Measurements from ENCODE around the gene P4HB.

The P4HB gene

DNA sequence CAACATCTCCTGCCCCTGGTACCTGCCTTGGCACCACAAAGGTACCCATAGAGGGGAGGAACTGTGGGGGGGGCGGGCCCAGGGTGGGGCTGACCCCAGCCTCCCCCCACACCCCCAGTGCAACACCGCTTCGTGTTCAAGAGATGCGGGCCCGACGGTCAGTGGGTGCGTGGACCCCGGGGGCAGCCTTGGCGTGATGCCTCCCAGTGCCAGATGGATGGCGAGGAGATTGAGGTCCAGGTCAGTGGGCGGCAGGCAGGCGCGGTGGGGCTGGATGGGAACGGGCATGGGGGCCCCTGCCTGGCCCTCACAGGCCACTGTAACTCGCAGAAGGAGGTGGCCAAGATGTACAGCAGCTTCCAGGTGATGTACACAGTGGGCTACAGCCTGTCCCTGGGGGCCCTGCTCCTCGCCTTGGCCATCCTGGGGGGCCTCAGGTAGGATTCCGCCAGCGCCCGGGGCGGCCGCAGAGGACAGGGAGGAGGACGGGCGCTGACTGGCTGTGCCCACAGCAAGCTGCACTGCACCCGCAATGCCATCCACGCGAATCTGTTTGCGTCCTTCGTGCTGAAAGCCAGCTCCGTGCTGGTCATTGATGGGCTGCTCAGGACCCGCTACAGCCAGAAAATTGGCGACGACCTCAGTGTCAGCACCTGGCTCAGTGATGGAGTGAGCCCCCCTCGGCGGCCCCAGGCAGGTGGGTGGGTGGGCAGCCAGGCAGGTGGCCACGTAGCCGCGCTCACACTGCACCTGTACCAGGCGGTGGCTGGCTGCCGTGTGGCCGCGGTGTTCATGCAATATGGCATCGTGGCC lies 49.2 kb downstream of the P4HB start:
- DNase-seq (ENCODE audit: low spot score), result no peak

DNA sequence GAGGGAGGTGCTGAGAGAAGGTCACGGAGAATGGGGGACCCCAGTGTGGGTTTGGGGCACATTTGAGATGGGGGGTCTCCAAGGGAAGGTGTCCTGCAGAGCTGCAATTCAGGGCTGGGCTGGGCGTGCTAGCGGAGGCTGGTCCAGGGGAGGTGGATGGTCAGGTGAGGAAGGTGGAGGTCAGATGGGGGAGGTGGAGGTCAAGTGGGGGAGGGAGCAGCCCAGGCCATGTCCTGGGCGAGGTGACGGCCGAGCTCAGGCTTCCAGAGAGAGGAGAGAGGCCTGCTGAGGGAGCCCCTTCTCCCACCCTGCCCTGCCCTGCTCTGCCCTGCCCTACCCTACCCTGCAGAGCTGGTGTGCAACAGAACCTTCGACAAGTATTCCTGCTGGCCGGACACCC lies 49.9 kb downstream of the P4HB start:
- DNase-seq (ENCODE audit: low spot score), result no peak

DNA sequence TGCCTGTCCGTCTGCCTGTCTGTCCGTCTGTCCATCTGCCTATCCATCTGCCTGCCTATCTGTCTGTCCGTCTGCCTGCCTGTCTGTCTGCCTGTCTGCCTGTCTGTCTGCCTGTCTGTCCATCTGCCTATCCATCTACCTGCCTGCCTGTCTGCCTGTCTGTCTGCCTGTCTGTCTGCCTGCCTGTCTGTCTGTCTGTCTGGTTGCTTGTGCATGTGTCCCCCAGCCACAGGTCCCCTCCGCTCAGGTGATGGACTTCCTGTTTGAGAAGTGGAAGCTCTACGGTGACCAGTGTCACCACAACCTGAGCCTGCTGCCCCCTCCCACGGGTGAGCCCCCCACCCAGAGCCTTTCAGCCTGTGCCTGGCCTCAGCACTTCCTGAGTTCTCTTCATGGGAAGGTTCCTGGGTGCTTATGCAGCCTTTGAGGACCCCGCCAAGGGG lies 50.8 kb downstream of the P4HB start:
- DNase-seq (ENCODE audit: low spot score), result no peak

DNA sequence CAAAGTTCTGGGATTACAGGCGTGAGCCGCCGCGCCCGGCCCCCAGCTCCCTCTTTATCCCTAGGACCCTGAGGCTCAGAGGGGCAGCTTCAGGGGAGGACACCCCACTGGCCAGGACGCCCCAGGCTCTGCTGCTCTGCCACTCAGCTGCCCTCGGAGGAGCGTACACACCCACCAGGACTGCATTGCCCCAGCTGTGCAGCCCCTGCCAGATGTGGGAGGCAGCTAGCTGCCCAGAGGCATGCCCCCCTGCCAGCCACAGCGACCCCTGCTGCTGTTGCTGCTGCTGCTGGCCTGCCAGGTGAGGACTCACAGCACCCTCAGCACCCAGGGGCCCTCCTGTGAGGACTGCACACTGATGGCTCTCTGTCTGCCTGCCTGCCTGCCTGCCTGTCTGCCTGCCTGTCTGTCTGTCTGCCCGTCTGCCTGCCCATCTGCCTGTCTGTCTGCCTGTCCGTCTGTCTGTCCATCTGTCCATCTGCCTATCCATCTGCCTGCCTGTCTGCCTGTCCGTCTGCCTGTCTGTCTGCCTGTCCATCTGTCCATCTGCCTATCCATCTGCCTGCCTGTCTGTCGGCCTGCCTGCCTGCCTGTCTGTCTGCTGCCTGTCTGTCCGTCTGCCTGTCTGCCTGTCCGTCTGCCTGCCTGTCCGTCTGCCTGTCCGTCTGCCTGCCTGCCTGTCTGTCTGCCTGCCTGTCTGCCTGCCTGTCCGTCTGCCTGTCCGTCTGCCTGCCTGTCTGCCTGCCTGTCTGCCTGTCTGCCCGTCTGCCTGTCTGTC lies 51.4 kb downstream of the P4HB start:
- DNase-seq (ENCODE audit: low spot score), result no peak

DNA sequence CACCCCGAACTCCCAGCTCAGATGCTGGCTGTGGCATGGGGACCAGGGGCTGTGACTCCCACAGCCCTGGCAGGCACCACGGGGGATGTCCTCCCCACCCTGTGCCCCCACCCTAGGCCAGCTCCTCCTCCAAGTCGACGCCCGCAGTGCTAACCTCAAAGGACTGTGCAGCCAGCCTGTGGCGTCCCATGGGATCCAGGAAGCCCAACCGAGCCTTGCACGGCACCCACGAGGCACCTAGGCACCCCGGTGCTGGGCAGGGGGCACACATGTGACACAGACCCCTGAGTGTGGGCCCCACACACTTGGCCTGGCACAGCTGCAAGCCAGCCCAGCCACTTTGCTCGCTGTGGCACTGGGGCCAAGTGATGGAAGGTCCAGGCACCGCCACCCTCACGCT lies 52.5 kb downstream of the P4HB start:
- DNase-seq (ENCODE audit: low spot score), result no peak

DNA sequence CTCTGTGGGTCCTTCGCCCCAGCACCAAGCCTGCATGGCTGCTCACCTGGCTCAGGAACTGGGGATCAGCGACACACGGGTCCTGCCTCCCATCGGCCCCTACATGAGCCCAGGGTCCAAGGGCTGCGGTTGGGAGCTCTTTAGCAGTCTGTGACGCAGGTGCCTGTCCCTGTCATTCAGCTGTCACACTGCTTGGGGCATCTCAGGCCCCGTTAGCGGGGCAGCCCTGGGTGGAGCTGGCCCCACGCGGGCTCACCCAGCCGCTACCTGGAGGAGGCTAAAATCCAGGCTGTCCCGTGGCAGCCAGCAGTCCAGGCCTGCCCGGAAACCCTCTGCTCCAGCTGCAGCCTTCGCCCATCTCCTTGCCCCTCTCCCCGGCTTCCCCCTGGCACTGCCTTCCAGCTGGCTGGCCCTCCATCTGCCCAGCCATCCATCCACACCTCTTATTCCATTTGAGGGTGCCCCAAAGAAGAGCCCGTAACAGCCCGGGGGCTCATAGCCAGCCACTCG lies 53.1 kb downstream of the P4HB start:
- DNase-seq (ENCODE audit: low spot score), result no peak

DNA sequence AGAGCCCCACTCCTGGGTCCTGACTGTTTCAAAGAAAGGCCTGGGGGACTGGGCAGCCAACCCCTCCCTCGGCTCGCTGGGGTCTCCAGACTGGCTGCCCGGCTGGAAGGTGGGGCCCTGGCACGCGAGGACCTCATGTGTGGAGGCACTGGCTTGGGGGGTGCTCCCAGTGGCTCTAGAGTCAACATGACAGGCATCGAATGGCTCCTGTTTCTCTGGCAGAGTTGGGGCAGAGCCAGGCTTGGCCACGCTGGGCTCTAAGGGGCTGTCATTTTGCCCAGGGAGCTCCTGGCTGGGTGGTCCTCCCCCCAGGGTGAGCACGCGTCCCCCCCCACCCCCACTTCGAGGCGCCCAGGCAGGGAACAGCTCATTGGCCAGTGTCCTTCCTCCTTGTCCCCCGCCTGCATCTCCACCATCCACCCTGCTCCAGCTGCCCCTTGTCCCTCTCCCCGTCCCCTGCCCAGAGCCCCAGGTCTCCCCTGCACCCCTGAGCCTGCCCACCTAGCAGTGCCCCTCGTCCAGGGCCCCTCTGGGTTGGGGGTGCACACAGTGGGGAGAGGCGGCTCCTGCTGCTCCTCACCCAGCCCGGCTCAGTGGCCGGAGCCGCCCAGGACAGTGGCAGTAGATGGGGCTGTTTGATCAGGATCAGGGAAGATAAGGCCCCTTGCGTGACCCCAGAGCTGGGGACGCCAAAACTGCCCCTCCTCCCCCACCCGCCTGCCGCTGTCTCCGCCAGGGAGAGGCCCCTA lies 53.7 kb downstream of the P4HB start:
- no peak for DNase-seq (ENCODE audit: low spot score)

DNA sequence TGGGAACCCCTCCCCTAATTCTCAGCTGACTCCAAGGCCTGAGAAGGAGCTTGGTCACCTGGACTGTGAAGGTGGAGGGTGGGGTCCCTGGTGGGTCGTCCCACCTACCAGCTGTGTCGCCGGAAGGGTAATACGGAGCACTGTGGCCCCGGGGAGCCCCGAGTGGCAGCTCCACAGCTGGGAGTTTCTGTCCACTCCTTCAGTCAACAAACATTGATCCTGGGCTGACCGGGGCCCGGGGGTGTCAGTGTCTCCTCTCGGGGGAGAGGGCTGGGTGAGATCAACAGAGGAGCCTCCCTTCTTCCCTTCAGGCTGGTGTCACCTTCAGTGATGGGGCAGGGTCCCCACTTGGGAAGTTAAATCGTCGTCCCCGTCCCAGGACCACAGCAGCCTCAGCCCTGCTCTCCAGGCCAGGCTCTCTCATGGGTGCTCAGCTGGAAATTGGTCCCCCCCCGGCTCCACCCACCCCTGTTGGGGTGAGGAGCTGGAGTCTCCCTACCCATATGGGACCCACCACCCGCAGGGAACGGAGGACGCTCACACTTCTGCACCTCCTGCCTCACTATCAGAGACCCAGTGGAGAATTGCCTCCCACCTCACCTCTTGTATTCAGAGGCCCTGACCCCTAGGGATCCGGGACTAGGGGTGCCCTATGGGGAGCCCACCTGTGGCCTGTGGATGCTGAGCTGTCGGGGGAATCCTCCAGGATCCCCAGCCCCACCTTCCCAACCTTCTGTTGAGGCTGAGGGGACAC lies 54.5 kb downstream of the P4HB start:
- DNase-seq (ENCODE audit: low spot score), result no peak

DNA sequence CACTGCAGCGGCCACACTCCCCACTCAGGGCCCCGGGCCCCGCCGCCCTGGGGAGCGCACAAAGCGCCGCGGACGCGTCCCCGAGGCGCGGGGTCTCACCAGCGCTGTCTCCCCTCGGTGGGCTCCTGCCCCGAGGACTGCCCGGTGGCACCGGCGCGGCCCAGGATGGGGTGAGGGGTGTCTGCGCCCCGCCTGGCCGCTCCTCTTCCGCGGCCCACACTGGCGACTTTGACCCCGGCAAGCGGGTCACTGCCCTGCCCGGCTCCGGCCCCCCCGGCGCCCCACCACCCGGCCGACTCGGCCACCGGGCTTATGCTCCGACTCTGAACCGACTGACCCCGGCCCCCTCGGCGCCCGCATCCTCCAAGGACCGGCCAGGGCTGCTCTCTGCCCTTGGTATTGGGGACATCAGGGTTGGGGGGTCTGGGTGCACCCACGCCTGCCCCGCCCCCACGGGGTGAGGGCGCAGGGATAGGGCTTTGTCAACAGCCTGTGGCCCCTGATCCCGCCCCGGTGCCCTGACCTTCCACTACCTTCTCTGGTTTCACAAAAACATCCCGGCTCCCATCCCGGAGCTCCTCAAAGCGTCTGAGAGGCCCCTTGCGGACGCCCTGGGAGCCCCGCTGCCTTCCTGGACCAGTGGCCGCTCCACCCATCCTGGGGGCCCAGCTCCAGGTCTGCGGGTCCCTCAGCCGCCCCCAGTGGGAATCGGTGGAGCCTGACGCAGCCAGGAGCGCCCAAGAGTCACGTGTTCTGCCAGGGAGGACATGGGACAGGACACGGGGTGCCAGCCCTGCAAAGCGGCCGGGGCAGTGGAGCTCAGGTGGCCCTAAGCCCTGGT lies 55.6 kb downstream of the P4HB start:
- DNase-seq (ENCODE audit: low spot score), result no peak

DNA sequence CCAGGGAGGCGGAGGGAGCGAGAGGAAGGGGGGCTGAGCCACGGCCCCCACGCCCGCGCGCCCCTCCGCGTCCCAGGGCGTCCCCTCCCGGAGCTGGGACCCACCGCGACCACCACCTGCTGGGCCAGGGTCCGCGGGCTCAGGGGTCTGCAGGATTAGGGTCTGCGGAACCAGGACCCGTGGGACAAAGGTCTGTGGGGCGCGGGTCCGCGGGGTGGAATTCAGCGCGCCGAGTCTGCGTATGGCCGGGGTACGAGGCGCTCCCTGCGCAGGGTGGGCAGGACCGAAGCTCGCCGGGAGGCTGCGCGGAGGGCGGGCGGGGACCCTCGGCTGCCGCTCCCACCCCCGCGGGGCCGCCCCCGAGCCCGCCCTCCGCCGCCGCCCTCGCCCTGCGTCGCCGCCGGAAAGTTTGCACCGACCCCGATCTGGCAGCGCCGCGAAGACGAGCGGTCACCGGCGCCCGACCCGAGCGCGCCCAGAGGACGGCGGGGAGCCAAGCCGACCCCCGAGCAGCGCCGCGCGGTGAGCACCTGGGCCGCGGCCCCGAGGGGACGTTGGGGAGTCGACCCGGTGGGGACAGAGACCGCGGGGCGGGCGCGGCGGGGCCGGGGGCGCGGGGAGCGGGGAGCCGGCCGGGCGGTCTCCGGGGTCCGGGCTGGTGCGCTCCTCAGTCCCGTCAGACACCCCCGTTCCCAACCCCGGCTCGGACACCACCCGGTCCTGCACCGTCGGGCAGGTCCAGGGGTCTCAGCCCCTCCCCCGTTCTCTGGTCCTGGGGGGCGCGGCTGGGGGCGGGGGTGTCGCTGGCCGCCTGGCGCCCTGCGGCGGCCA lies 56.4 kb downstream of the P4HB start, which contains the start of gene GCGR:
GCGR (plus strand) TSS at position 423 of the 831 bp plus-strand sequence. CDS start 4,869 bp downstream, outside the sequence.
- no peak for DNase-seq (ENCODE audit: low spot score)

DNA sequence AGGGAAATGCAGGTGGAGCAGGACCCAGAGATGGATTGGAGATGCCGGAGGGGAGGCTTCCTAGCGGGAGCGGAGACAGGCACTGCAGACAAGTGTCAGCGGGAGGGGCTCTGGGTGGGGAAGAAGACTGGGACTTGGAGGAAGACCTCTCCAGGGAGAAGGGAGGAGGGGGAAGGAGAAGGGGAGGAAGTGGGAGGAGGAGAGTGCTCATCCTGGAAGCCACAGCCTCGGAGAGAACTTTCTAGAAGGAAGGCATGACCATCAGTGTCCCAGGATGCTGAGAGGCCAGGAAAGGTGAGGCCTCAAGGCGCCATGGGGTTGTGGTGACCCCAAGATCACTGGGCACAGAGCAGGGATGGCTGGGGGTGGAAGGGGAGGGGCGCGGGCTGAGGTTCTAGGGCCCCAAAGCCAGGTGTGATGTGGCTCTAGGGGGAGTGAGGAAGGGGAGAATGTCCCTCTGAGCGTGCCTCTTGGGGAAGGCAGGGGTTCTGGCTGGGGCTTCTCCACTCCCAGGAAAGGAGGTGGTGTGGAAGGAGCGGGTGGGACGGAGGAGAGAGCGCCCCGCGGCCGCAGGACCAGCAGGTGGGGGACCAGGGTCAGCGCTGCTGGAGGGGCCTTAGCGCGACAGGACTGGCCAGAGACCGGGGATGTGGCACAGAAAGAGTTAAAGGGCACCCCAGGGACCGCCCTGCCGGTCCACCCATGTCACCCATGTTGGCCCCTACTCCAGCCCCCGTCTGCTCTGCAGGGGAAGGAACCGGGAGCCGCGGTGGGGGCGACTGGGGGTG lies 57.3 kb downstream of the P4HB start:
- no peak for DNase-seq (ENCODE audit: low spot score)

DNA sequence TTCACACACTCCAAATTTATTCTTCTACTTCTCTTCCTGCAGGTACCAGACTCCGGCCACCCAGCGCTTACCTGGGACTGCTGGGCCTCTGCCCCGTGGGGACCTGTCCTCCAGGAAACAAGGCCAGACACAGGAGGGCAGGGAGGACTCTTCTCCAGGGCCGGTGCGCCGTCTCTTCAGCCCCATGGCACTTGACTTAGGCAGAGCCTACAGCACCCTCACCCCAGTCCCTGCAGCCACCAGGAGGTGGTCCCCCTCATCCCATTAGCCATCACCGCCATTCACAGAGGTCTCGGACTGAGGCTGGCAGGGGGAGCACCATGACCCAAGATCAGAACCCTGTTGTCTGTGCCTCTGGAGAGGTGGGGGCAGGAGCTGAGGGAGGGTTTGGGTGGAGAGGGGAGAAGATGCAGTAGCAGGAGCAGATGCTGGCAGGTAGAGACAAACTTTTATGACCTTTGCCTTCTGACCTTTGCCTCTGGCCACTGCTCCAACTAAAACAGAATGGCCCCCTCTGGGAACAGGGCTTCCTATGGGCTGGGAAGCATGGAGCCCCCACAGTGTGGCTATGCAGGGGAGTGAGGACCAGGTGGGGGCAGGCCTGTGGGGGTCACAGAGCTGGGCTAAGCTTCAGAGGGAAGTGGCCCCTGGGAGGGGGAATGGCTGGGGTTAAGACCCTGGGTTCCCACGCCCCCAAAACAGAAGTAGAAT lies 58.1 kb downstream of the P4HB start:
- DNase-seq (ENCODE audit: low spot score), result no peak

DNA sequence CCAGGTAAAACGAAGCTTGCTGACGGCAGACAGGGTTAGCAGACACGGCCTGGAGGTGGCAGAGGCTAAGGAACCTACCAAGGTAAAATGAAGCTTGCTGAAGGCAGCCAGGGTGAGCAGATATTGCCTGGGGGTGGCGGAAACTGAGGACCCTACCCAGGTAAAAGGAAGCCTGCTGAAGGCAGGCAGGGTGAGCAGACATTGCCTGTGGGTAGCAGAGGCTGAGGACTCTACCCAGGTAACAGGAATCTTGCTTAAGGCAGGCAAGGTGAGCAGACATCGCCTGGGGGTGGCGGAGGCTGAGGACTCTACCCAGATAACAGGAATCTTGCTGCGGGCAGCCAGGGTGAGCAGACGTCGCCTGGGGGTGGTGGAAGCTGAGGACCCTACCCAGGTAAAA lies 59.0 kb downstream of the P4HB start:
- DNase-seq (ENCODE audit: low spot score), result no peak

DNA sequence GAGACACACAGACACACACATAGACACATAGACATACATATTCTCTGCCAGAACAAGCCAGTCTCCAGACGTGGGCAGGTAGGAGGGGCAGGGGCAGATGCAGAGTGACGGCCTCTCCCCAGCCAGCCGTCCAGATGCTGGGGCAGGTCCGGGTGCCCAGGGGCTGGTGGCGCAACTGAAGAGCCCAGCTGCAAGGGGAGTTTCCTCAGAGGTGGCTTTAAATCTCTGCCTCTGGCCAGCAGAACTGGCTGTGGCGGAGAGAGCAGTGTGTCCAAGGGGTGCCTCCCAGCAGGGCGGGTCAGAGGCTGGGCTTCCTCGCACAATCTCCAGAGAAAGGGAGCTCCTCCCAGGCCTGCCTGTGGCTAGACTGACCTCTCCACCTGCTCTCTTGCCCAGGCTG lies 65.8 kb downstream of the P4HB start:
- no peak for DNase-seq (ENCODE audit: low spot score)

DNA sequence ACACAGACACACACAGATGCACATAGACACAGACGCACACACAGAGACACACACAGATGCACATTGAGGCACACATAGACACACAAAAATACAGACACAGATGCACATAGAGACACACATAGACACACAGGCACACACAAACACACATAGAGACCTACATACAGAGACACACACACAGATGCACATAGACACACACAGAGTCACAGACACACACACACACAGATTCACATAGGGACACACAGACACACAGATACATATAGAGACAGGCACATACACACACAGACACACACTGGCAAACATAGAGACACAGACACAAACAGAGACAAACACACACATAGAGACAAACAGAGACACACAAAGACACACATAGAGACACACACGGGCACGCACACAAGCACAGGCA lies 66.3 kb downstream of the P4HB start:
- DNase-seq (ENCODE audit: low spot score), result no peak

All from LoVo (cell line).